GM18868 (cell line): ENCODE results near the gene CAMK2D.
"Not testable (repeated sequence)": the region's sequence is repeated elsewhere in the genome, so short reads cannot be mapped to it uniquely, and the experiment has no call there.

Experiments used
- ATAC-seq: cut with Tn5 transposase; IDR thresholded peaks from one replicate; pipeline ENCODE4 v1.9.1; 2021; ENCODE audit warnings: mild to moderate bottlenecking, moderate library complexity; ENCODE audit not compliant: unreplicated experiment

Gene CAMK2D

GRCh38 chr4:113733685-113734084 is 27.9 kb downstream of the CAMK2D start:
- no peak for ATAC-seq

GRCh38 chr4:113732967-113733527 is 28.5 kb downstream of the CAMK2D start:
- no peak for ATAC-seq

- no peak for ATAC-seq
Measured at GRCh38 chr4:113730467-113731216, 30.9 kb downstream of the CAMK2D start.

GRCh38 chr4:113727802-113728201 is 33.7 kb downstream of the CAMK2D start:
- no peak for ATAC-seq

- ATAC-seq: no peak
Measured at GRCh38 chr4:113725963-113726362, 35.6 kb downstream of the CAMK2D start.

GRCh38 chr4:113718252-113718651 is 43.3 kb downstream of the CAMK2D start:
- ATAC-seq: no peak

- ATAC-seq: no peak
Measured at GRCh38 chr4:113711883-113712662, 49.5 kb downstream of the CAMK2D start.

- peak; percentile 74 for ATAC-seq
Measured at GRCh38 chr4:113708250-113708649, 53.3 kb downstream of the CAMK2D start.

- peak; percentile 63 for ATAC-seq
Measured at GRCh38 chr4:113707048-113707447, 54.5 kb downstream of the CAMK2D start.

- ATAC-seq: not testable (repeated sequence)
Measured at GRCh38 chr4:113705097-113705496, 56.4 kb downstream of the CAMK2D start.

- ATAC-seq: not testable (repeated sequence)
Measured at GRCh38 chr4:113702596-113702995, 58.9 kb downstream of the CAMK2D start.

- ATAC-seq: no peak
Measured at GRCh38 chr4:113701169-113701568, 60.4 kb downstream of the CAMK2D start.

GRCh38 chr4:113700602-113701150 is 60.9 kb downstream of the CAMK2D start:
- ATAC-seq: no peak

- ATAC-seq: no peak
Measured at GRCh38 chr4:113699772-113700171, 61.8 kb downstream of the CAMK2D start.

GRCh38 chr4:113697429-113697828 is 64.1 kb downstream of the CAMK2D start:
- no peak for ATAC-seq

- ATAC-seq: no peak
Measured at GRCh38 chr4:113695328-113696169, 66.0 kb downstream of the CAMK2D start.

- ATAC-seq: no peak
Measured at GRCh38 chr4:113694008-113694407, 67.5 kb downstream of the CAMK2D start.

- ATAC-seq: peak; percentile 90
Measured at GRCh38 chr4:113692809-113693411, 68.6 kb downstream of the CAMK2D start.

GRCh38 chr4:113691676-113692075 is 69.9 kb downstream of the CAMK2D start:
- ATAC-seq: no peak

GRCh38 chr4:113689394-113689793 is 72.1 kb downstream of the CAMK2D start:
- no peak for ATAC-seq
